ENCODE data around the gene SYNM. TPM values are rescaled to one million over a fixed set of nuclear protein-coding genes. Genes with fewer than 3 reads are reported as not detected.

Gene SYNM
- total RNA-seq, 1 donor from 2014 or later, result 37.7 TPM

GRCh38 chr15:99096173-99096893 lies 8.5 kb upstream of the SYNM start:
- Histone ChIP-seq H3K4me3 (no peak overlapping the region), H3K27me3 (no peaks in the 10 kb centered on the region), H3K9me3 (no peaks in the 10 kb centered on the region), H3K4me1 (no peaks in the 10 kb centered on the region), H3K36me3 (no peaks in the 10 kb centered on the region), H3K27ac (no peak overlapping the region)
- no peak for TF ChIP-seq CTCF (IDR thresholded peaks at IDR 0.05)
- DNase-seq (ENCODE audit: low spot score in 2 of 2), result no peak
- intact Hi-C loops (cut with DNase I), result no loop called here

- Histone ChIP-seq H3K9me3 (no peaks in the 10 kb centered on the region), H3K4me3 (no peak overlapping the region), H3K4me1 (no peaks in the 10 kb centered on the region), H3K27ac (no peak overlapping the region), H3K36me3 (no peaks in the 10 kb centered on the region), H3K27me3 (no peaks in the 10 kb centered on the region)
- intact Hi-C loops (cut with DNase I), result no loop called here
- TF ChIP-seq CTCF (IDR thresholded peaks at IDR 0.05), result no peak
- no peak for DNase-seq (ENCODE audit: low spot score in 2 of 2)
Measured at GRCh38 chr15:99096894-99097426, 7.9 kb upstream of the SYNM start.

GRCh38 chr15:99097441-99098410 lies 7.2 kb upstream of the SYNM start:
- Histone ChIP-seq H3K27me3 (no peaks in the 10 kb centered on the region), H3K36me3 (no peaks in the 10 kb centered on the region), H3K9me3 (no peaks in the 10 kb centered on the region), H3K4me3 (no peak overlapping the region), H3K4me1 (peaks cover 0 to 4% of the 10 kb centered on the region in 2 donors), H3K27ac (no peak overlapping the region)
- DNase-seq (ENCODE audit: low spot score in 2 of 2), result no peak
- no peak for TF ChIP-seq CTCF (IDR thresholded peaks at IDR 0.05)
- intact Hi-C loops (cut with DNase I), result no loop called here

GRCh38 chr15:99098426-99098825 lies 6.5 kb upstream of the SYNM start:
- TF ChIP-seq CTCF (IDR thresholded peaks at IDR 0.05), result no peak
- DNase-seq (ENCODE audit: low spot score in 2 of 2), result no peak
- no peaks in the 10 kb centered on the region for H3K9me3 ChIP-seq
- intact Hi-C loops (cut with DNase I), result no loop called here
- no peak overlapping the region for H3K27ac ChIP-seq
- no peaks in the 10 kb centered on the region for H3K27me3 ChIP-seq
- no peaks in the 10 kb centered on the region for H3K36me3 ChIP-seq
- H3K4me1 ChIP-seq, result peaks cover 0 to 4% of the 10 kb centered on the region in 2 donors
- H3K4me3 ChIP-seq, result no peak overlapping the region

- no peak for TF ChIP-seq CTCF (IDR thresholded peaks at IDR 0.05)
- Histone ChIP-seq H3K4me3 (no peak overlapping the region), H3K27ac (no peak overlapping the region)
Measured at GRCh38 chr15:99098991-99099390, 5.9 kb upstream of the SYNM start.

More at GRCh38 chr15:99098991-99099390, 5.9 kb upstream of the SYNM start:
- DNase-seq (ENCODE audit: low spot score in 2 of 2), result no peak
- Histone ChIP-seq H3K9me3 (no peaks in the 10 kb centered on the region), H3K27me3 (no peaks in the 10 kb centered on the region), H3K36me3 (no peaks in the 10 kb centered on the region), H3K4me1 (peaks cover 0 to 4% of the 10 kb centered on the region in 2 donors)
- intact Hi-C loops (cut with DNase I), result no loop called here
